Activated naive CD4-positive, alpha-beta T cell treated with anti-CD3 and anti-CD28 coated beads, Interleukin-2, amount 50 U/mL, for 16 hours (primary cell): ENCODE measurements around the gene DKK3.

ENCODE experiments used
- DNase-seq: peaks from one replicate; pipeline ENCODE4 v3.0.0-alpha.2; 2020

DKK3 gene

GRCh38 chr11:12003336-12003735 lies 5.1 kb downstream of the DKK3 start:
- DNase-seq: no peak

GRCh38 chr11:12001186-12001585 lies 7.2 kb downstream of the DKK3 start:
- no peak for DNase-seq

DNA sequence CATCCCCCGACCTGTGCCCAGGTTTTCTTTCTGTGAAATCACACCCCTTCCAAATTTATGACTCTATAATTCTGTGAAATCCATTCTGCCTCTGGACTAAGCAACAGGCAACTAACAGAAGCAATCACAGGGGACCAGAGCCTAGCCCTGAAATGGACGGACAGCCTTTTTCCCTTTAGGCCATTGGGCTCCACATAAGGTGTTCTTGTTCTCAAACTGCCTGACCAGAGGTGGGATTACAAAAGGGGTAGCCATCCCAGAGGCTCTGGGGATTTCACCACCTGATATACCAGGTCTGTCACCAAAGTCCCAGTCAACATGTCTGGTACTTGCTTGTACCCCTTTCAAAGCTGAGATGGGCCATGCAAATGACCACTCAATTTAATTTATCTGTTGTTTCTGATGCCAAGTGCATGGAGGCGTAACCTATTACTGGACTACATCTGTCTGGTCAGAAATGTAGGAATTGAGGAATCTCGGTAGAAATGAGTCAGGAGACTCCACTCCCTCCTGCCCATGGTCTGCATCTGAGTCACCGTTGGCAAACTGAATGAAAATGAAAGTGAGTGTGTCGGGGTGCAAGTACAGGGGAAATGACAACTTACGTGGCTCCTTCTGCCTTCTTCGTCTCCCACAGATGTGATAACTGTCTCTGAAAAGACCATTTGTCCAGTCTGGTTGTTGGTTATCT lies 10.2 kb downstream of the DKK3 start:
- DNase-seq: no peak

GRCh38 chr11:11997049-11997322 lies 11.4 kb downstream of the DKK3 start:
- DNase-seq: no peak

GRCh38 chr11:11996321-11997048 lies 11.9 kb downstream of the DKK3 start:
- DNase-seq: no peak

- DNase-seq: no peak
Measured at GRCh38 chr11:11995601-11996000, 12.8 kb downstream of the DKK3 start.

DNA sequence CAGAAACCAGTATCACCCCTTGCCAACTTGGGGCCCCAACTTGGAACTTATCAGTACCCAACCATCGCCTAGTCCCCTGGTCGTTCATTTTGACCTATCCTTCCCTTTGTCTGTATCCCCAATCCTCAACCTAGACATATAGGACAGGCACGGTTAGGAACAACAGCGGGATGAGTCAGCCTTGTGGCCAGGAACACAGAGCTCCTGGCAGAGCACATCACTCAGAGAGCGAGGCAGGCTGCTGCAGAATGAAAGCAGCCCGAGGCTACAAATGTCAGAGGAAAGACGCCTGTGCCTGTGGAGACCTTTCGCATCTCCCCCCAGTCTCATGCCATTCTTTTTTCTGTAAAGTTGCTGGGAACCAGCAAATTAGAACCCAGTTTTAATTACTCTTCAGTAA lies 14.6 kb downstream of the DKK3 start:
- DNase-seq: no peak

- DNase-seq: no peak
Measured at GRCh38 chr11:11992257-11993212, 15.9 kb downstream of the DKK3 start.

DNA sequence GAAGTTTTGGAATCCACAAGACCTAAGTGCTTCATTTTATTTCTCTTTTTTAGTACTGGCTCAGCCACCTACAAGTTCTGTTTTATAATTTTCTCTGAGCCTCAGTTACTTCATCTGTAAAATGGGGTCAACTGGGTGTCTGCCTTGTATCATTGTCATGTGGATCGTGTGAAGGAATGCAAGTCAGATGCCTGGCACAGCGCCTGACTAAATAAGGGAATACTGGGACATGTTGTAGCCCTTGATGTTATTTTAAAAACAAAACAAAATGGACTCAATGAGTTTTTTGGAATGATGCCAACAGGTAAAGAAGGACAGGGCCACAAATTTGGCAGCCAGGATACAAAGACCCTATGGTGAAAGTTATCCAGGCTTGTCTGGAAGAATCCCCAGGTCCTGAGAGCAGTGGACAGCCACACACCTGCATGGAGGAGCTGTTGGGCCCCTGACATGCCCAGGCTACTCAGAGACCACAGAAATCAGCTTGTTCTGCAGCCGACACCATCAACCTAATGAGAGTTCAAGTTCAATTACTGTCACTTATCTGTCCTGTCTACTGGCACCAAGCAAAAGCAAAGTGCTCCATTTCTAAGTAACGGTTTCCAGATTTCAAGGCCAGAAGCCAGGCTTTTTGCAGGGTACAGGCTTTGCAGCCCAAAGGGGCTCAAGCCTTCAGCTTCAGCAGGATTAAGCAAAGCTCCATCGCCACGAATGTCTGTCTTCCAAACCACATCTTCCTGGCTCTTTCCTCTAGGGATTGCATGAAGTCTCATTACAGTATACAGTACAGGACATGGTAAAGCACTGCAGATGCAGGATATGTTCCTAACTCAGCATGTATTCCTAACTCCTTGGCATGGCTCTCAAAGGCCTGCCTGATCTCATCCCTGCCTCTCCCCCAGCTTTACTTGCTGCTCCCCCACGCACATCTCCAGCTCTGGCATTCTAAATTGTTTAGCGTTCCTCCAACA lies 18.4 kb downstream of the DKK3 start:
- DNase-seq: no peak

DNA sequence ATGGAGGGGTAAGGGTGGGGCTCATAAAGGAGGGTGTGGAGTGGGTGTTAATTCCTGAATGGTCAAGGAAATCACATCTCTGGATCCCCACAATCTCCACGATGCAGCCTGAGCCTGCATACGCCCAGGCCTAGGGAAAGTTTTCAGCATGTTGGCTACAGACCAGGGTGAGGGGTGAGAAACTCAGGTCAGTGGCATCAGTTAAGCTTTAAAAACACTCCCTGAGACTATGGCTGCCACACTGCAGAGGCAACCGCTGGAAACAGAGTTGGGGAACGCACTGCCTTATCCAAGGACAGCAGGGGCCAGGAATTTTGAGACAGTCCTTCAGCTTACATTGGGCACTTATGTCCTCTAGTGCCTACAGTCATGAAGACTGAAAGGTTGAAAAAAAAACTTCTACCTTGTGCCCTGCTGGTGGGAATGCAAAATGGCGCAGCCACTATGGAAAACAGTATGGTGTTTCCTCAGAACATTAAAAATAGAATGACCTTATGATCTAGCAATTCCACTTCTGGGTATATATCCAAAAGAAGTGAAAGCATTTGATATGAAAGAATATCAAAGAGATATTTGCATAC lies 19.7 kb downstream of the DKK3 start:
- DNase-seq: no peak

GRCh38 chr11:11988099-11988651 lies 20.3 kb downstream of the DKK3 start:
- no peak for DNase-seq

DNA sequence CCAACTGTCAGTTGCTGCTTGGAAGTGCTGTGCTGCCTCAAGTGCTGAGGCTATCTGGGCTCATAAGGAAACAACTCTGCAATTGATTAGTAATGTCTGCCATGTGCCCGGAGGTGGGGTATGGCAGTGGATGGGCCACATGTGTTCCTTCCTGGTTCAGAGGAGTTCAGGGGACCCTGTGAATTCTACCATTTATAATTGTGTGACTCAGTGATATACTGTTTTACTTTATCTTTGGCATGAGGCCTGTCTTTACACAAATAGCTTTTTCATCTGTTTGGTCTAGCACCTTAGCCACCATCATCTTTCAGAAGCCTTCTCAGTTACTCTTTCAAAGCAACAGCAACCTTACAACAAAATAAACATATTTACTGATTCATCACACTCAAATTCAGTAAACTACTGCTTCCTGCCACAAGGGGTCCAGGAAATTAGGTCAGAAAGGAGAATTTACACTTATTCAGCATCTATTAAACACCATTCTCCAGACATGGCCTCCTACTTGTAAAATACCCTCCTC lies 20.9 kb downstream of the DKK3 start:
- no peak for DNase-seq

- DNase-seq: no peak
Measured at GRCh38 chr11:11985954-11986949, 22.2 kb downstream of the DKK3 start.

DNA sequence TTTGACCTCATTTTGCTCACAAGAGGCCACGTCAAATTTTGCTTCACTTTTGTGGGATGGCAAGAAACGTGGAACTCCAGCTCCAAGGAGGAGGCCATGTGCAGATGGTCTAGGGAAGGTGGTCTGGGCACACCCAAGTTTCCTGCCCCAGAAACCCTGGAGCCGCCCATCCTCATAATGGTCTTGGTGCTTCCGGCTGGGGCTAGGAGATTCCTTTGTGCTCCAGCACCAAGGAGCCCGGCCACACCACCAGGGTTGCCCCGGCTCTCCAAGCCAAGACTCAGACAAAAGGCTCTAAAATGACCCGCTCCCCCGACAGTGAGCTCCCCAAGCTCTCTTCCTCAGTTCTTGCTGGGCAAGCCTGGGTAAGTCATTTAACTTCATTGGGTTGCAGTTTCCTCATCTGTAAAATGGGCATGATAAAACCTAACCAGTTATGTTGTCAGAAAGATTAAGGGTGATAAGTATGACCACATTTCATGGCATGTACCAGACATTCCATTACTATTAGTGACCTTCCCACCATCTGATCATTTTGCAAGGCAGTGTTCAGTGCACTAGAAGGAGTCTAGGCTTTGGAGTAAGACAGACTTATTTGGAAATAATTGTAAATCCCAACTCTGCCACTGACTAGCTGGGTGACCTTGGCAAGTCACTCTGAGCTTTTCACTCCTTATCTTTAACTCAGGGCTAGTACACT lies 23.3 kb downstream of the DKK3 start:
- DNase-seq: no peak

- DNase-seq: no peak
Measured at GRCh38 chr11:11984563-11984962, 23.9 kb downstream of the DKK3 start.

GRCh38 chr11:11983427-11983826 lies 25.0 kb downstream of the DKK3 start:
- DNase-seq: no peak

- no peak for DNase-seq
Measured at GRCh38 chr11:11982975-11983374, 25.5 kb downstream of the DKK3 start.

- no peak for DNase-seq
Measured at GRCh38 chr11:11982461-11982860, 26.0 kb downstream of the DKK3 start.

DNA sequence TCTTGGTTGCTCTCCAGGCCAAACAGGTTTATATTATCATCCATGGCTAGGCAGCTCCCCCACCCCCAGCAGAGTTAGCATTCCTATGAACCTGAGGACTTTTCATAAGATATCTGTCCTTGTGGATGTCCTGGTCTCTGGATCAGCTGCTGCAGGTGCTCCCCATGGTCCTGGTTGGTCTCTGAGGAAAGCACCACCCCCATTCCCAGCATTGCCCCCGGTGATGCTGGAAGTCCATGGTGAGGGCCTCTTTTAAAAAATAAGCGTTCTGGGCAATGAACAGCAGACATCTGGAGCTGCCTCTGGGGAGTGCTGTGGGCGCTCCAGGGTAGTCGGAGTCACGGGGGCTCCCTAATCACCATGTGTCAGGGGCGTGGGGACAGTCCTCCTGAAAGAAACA lies 26.6 kb downstream of the DKK3 start:
- no peak for DNase-seq

- no peak for DNase-seq
Measured at GRCh38 chr11:11981364-11981763, 27.1 kb downstream of the DKK3 start.
